Gastroesophageal sphincter (tissue), 3 donors: ENCODE data around the gene VPS13C.

ENCODE experiments used
- POLR2A ChIP-seq, 2 donors: fragments of 450-650 bp; IDR thresholded peaks; one replicate each; pipeline ENCODE4 v1.6.1; 2017; ENCODE audit warnings: antibody characterized with exemption in 2 of 2, mild to moderate bottlenecking in 2 of 2, moderate library complexity in 1 of 2
- TF ChIP-seq, protein P1 (sequence below), 4 experiments: fragments of 200-600 bp in 2 of 4; fragments of 450-650 bp in 2 of 4; sonication (generic) in 1 of 4; IDR thresholded peaks; one replicate each; pipeline ENCODE4 v1.5.1; 2017 to 2019; ENCODE audit warnings: antibody characterized with exemption in 4 of 4, mild to moderate bottlenecking in 2 of 4, moderate library complexity in 2 of 4

DNA sequence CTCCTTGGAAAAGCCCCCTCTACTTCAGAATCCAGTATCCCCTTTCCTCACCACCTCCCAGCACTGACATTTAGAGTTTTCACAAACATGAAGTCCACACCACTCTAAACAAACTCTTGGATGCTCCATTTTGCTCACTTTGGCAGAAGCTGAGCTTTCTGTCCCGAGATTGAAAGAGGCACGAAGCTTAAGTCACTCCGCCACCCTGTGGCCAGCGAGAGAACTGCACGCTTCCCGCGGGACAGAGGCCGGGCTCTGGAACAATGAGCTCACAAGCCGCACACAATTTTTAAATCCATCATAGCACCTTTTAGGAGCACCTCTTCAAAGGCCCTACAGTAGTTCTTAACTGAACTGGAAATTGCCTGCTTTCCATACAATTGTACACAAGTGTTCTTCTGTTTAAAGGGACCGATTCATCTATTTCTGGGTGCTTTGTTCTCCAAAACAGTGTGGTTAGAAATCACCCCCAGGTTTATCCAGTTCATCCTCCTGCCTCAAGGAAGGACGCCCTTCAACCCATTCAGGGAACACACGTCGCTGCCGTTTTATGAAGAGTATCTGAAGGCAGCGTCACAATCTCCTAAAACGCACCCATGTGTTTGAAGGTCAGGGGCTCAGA is 226.1 kb downstream of the VPS13C start:
- TF ChIP-seq POLR2A (IDR thresholded peaks at IDR 0.05), result no peak
- TF ChIP-seq, protein P1, sequence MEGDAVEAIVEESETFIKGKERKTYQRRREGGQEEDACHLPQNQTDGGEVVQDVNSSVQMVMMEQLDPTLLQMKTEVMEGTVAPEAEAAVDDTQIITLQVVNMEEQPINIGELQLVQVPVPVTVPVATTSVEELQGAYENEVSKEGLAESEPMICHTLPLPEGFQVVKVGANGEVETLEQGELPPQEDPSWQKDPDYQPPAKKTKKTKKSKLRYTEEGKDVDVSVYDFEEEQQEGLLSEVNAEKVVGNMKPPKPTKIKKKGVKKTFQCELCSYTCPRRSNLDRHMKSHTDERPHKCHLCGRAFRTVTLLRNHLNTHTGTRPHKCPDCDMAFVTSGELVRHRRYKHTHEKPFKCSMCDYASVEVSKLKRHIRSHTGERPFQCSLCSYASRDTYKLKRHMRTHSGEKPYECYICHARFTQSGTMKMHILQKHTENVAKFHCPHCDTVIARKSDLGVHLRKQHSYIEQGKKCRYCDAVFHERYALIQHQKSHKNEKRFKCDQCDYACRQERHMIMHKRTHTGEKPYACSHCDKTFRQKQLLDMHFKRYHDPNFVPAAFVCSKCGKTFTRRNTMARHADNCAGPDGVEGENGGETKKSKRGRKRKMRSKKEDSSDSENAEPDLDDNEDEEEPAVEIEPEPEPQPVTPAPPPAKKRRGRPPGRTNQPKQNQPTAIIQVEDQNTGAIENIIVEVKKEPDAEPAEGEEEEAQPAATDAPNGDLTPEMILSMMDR (IDR thresholded peaks at IDR 0.05), result peak; percentile 87 to 97 (median 94)
